IPS-15b (cell line): ENCODE data around the gene LRWD1.
"Not testable (repeated sequence)": the region's sequence is repeated elsewhere in the genome, so short reads cannot be mapped to it uniquely, and the experiment has no call there.

Source experiments
- H3K27me3 ChIP-seq: one replicate; pipeline ENCODE4 v1.6.1; 2013; ENCODE audit warnings: low read length; ENCODE audit not compliant: control insufficient read depth, insufficient read depth
- H3K36me3 ChIP-seq: one replicate; pipeline ENCODE4 v1.6.1; 2013; ENCODE audit warnings: low read length; ENCODE audit not compliant: control insufficient read depth, insufficient read depth
- H3K4me1 ChIP-seq: one replicate; pipeline ENCODE4 v1.6.1; 2013; ENCODE audit warnings: mild to moderate bottlenecking, low read length; ENCODE audit not compliant: control insufficient read depth, insufficient read depth
- H3K4me3 ChIP-seq: one replicate; pipeline ENCODE4 v1.5.1; 2013; ENCODE audit warnings: low read depth, low read length
- H3K9ac ChIP-seq: one replicate; pipeline ENCODE4 v1.6.1; 2013; ENCODE audit warnings: low read depth, mild to moderate bottlenecking, low read length
- H3K9me3 ChIP-seq: one replicate; pipeline ENCODE4 v1.6.1; 2013; ENCODE audit warnings: mild to moderate bottlenecking, low read length; ENCODE audit not compliant: control insufficient read depth, insufficient read depth

The LRWD1 gene

DNA sequence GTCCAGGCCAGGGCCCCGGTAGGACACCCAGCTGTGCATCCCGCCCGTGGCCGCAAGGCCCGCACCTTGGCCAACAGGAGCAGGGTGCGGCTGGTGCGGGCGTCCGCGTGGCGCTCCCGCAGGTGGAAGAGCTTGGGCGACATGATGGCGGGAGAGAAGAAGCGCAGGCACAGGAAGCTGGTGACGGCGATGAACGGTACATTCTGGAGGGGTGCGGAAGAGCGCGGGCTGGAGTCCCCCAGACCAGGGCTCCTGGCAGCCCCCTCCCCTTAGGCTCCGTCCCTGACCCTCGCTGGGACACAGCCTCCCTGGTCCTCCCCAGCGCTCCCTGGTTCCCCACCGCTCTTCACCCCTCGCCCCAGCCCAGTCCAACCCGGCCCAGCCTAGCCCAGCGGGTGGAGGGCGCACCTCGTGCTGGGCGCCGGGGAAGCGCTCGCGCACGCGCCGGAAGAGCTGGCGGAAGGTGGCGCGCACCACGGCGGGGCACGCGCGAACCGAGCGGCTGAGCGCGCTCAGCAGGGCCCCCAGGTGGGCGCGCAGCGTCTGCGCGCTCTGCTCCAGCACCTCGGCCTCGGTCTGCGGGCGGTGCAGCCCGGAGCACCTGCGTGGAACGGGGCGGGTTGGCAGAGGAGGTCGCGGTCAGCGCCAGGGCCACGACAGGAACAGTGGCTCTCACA lies 29.8 kb downstream of the LRWD1 start:
- H3K27me3 ChIP-seq, H3K4me1 ChIP-seq, H3K36me3 ChIP-seq, H3K9ac ChIP-seq, H3K4me3 ChIP-seq, H3K9me3 ChIP-seq: not testable (repeated sequence)

DNA sequence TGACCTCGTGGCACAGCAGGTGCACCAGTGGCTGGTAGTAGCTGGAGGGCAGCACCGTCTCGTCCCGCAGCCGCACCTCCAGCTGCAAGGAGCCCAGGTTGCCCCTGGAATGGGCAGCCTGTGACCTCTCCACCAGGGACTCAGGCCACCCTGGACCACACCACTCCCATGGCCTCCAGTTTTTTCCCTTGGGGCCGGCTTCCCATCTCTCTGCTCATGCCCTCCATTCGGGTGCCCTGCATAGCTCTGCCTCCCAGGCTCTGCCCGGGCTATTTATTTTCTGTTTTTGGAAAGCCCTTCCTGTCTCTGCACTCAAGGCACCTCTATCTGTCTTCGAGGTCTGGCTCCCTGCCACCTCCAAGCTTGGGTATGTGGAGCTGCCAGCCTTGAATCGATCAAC lies 32.1 kb downstream of the LRWD1 start:
- H3K9me3 ChIP-seq, H3K36me3 ChIP-seq, H3K27me3 ChIP-seq, H3K9ac ChIP-seq, H3K4me1 ChIP-seq, H3K4me3 ChIP-seq: not testable (repeated sequence)

DNA sequence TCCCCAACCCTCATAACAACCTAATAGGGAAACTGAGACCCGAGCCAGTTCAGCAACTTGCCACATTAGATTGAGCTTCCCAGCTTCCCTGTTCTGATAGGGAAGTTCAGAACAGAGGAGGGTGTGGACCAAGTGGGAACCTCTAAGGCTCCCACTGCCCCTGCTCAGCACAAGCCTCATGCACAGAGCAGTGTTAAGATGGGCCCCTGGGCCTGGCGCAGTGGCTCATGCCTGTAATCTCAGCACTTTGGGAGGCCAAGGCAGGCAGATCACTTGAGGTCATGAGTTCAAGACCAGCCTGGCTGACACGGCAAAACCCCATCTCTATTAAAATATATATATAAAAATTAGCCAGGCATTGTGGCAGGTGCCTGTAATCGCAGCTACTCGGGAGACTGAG lies 32.5 kb downstream of the LRWD1 start:
- H3K36me3 ChIP-seq, H3K27me3 ChIP-seq, H3K9ac ChIP-seq, H3K4me3 ChIP-seq, H3K4me1 ChIP-seq, H3K9me3 ChIP-seq: not testable (repeated sequence)

DNA sequence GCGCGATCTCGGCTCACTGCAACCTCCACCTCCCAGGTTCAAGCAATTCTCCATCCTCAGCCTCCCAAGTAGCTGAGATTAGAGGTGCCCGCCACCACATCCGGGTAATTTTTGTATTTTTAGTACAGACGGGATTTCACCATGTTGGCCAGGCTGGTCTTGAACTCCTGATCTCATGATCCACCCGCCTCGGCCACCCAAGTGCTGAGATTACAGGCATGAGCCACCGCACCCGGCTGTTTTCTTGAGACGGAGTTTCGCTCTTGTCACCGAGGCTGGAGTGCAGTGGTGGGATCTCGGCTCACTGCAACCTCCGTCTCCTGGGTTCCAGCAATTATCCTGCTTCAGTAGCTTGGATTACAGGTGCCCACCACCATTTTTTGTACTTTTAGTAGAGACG lies 33.5 kb downstream of the LRWD1 start:
- H3K9me3 ChIP-seq, H3K27me3 ChIP-seq, H3K4me3 ChIP-seq, H3K9ac ChIP-seq, H3K4me1 ChIP-seq, H3K36me3 ChIP-seq: not testable (repeated sequence)

DNA sequence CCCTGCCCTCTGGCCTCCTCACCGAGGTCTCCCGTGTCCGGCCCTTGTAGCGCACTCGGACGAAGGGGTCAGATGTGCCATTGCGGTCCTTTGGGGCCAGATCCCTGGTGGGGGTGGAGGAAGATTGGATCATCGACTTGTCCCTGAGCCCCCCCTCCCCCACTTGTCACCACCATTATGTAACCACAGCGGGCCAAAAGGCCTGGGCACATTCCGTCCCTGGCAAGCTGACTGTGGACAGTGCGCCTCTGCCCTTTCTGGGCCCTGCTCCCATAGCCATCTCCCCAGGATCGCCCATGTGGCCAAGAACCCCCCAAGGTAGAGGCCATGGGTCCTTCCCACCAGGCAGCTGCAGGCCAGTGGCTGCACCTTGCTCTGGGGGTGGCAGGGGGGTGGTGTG lies 38.4 kb downstream of the LRWD1 start:
- H3K4me3 ChIP-seq, H3K9me3 ChIP-seq, H3K4me1 ChIP-seq, H3K27me3 ChIP-seq, H3K36me3 ChIP-seq, H3K9ac ChIP-seq: not testable (repeated sequence)

DNA sequence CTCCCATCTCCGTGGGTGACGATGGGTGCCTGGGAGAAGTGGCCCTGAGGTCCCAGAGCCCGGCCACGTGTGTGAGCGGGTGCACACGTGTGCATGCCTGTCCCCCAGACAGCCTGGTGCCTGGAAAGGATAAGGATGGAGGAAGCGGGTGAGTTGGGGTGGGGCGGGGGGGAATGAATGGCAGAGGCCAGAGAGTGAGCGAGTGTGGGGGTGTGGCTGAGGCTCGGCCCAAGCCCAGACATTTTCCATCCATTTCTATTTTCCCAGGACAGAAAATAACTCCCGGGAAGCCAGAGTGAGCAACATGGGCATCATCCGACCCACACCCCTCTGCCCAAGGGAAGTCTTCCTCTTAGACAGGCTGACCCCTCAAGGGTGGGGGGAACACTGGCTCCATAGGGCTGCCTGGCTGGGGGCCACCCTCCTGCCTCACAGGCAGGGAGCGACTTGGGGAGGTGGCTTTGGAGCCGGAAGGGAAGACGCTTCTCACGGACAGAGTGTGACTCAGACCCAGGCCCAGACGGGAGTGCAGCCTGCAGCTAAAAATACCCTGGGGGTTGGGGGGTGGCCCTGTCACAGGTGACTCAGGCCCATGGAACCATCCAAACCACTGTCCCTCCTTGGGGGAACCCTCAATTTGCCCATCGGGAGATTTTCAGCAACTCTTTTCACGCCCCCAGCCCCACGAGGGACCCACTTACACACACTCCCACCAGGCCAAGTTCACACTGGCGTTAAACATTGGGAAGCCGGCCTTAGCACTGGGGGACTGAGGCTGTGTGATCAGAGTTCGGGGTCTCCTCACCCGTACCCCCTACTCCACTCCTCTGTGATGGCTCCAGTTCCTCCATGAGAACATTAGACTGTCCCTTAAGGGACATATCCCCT lies 40.8 kb downstream of the LRWD1 start:
- H3K4me1 ChIP-seq, H3K4me3 ChIP-seq, H3K36me3 ChIP-seq, H3K9me3 ChIP-seq, H3K27me3 ChIP-seq, H3K9ac ChIP-seq: not testable (repeated sequence)

DNA sequence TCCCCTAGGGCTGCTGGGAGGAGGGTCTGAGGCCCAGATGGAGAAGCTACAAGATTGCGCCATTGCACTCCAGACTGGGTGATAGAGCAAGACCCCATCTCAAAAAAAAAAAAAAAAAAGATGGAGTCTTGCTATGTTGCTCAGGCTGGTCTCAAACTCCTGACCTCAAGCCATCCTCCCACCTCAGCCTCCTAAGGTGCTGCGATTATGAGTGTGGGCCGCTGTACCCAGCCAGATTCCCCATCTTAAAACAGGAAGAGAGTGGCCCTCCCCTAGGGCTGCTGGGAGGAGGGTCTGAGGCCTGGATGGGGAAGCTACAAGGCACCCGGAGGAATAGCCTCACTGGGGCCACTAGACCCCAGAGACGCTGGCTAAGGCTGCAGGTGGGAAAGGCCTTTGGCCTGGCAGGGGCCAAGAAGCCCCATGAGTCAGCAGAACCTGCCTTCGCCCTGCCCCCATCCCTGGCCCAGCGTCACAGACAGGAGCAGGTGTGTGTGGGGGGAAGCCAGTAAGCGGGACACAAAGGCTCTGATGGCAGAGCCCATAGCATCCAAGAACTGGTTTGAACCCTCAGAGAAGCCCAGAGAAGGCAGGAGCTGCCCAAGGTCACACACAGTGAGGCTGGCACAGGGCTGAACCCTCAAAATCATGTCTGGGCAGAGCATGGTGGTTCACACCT lies 42.8 kb downstream of the LRWD1 start:
- not testable (repeated sequence) for H3K9ac ChIP-seq, H3K4me3 ChIP-seq, H3K36me3 ChIP-seq

DNA sequence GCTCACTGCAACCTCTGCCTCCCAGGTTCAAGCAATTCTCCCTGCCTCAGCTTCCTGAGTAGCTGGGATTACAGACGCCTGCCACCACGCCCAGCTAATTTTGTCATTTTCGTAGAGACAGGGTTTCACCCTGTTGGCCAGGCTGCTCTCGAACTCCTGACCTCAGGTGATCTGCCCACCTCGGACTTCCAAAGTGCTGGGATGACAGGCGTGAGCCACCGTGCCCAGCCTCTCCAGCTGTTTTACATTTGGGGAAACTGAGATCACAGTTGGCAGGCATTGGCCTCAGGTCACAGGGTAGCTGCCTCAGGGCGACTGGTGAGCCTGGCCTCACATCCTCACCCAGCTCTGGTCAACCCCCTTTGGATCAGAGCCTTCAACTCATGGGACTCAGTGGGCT lies 45.8 kb downstream of the LRWD1 start:
- not testable (repeated sequence) for H3K9ac ChIP-seq, H3K4me1 ChIP-seq, H3K36me3 ChIP-seq, H3K27me3 ChIP-seq, H3K4me3 ChIP-seq, H3K9me3 ChIP-seq

More for the DNA sequence above, 42.8 kb downstream of the LRWD1 start:
- not testable (repeated sequence) for H3K4me1 ChIP-seq, H3K27me3 ChIP-seq, H3K9me3 ChIP-seq

DNA sequence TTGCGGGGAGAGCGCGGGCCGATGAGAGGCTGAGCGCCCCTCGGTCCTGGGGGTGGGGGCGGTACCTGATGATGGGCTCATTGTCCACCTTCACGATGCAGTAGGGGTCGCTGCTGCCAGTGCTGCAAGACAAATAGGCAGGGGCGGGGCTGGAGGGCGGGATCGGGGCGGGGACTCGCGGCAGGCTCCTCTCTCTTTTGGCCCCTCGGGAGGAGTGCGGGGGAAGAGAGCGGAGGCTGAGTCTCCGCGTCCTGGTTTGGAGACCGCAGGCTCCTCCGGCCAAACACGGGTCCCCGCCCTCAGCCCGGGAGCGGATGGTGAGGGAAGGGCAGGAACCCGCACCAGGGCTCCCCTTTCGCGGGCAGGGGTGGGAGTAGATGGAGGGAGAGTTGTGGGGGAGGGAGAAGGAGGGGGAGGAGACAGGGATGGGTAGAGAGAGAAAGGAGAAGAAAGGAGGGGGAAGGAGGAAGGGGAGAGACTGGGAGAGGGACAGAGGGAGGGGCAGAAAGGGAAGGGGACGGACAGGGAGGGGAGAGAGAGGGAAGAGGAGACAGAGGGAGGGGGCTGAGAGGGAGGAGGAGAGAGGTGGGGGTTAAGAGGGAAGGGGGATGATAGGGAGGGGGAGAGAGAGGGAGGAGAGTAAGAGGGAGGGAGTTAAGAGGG lies 47.2 kb downstream of the LRWD1 start:
- H3K9me3 ChIP-seq, H3K36me3 ChIP-seq, H3K27me3 ChIP-seq, H3K4me1 ChIP-seq, H3K4me3 ChIP-seq, H3K9ac ChIP-seq: not testable (repeated sequence)

DNA sequence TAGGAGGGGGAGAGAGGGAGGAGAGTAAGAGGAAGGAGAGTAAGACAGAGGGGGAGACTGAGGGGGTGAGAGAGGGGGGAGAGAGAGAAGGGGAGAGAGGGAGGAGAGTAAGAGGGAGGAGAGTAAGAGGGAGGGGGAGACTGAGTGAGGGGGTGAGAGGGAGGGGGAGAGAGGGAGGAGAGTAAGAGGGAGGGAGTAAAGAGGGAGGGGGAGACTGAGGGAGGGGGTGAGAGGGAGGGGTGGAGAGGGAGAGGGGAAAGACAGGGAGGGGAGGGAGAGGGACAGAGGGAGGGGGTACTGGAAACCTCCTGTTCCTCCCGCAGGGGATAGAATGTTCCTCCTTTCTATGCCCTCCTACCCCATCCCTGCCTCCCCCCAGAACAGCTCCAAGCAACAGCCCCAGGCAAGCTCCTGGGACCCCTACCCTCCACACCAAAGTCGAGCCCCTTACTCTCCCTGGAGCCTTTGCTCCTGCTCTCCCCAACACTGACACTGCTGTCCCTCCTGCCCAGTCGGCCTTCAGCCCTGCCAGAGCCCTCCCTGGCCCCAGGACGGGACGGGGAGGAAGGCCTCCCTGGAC lies 47.9 kb downstream of the LRWD1 start:
- not testable (repeated sequence) for H3K4me3 ChIP-seq, H3K27me3 ChIP-seq, H3K9me3 ChIP-seq, H3K9ac ChIP-seq, H3K4me1 ChIP-seq, H3K36me3 ChIP-seq

DNA sequence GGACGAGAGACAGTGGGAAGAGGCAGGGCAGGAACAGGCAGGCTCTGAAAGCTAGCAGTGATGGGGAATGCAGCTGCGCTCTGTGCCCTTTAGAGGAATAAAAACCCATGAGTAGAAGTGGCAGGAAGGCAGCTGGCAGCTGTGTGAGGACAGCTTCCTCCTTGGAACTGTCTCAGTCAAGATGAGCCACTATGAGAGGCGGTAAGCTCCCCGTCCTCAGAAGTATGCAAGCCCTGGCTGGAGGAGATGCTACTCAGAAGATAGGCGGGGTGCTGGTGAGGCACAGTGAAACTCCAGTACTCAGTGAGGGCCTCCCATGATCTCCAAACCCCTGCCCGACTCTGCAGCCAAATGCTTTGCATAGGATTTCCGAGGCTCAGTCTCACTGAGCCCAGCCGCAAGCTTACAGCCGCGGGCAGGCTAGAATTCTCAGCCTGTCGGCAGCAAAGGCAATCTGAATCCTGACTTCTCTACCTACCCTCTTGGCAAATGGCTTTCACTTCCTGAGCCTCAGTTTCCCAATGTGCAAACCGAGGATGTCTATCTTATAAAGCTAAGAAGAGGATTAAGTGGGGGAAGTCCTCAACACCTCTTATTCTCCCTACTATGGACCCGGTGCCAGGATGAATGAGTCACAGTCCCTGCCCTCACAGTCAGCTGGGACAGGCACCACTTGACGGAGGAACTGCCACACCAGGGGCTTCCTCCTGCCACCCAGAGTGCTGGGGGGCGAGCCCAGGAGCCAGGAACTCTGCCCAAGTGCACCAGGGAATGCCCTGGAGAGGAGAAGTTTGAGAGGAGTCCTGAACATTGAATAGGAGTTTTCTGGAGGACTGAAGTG lies 50.3 kb downstream of the LRWD1 start:
- not testable (repeated sequence) for H3K9ac ChIP-seq, H3K9me3 ChIP-seq, H3K36me3 ChIP-seq, H3K4me3 ChIP-seq, H3K27me3 ChIP-seq, H3K4me1 ChIP-seq
